ENCODE data around the gene CTSW.
A peak's percentile ranks its signal among the peaks of the same experiment; 100 is the strongest.

CTSW gene

DNA sequence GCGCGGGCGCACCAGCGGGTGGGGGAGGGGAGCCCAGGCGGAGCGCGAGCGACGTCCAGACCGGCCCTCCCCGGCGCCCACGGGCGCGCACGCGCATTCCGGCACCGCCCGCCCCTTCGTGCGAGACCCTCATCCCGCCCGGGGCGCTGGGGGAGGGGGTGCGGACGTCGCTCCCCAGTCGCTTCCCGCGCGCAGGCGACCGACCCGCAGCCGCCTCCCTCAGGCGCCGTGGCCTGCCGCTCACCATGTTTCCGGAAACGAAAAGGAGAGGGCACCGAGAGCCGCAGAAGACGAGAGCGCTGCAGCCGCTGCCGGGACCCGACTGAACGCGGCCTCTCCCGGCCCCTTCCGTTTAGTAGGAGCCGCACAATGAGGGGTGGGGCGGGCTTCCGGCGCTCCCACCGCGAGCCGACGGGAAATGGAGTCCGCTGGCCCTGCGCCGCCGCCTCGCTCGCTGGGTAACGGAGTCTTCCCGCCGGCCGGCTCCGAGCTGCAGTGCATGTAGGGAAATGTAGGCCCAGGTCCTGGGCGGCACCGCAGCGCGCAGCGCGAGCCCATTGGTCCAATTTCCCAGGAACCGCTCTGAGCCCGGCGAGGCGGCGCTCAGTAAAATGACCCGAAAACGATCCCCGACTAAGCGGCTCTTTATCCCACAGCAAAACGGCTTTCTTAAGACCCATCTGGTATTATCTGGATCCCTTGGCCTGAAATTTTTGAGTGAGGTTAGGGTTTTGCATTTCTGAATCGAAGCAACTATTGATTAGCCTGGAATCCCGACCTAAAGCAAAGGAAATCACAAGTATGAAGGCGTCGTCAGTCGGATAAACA lies 21.6 kb upstream of the CTSW start, which contains the start of gene CFL1 (continued):
- TF ChIP-seq, protein P1, sequence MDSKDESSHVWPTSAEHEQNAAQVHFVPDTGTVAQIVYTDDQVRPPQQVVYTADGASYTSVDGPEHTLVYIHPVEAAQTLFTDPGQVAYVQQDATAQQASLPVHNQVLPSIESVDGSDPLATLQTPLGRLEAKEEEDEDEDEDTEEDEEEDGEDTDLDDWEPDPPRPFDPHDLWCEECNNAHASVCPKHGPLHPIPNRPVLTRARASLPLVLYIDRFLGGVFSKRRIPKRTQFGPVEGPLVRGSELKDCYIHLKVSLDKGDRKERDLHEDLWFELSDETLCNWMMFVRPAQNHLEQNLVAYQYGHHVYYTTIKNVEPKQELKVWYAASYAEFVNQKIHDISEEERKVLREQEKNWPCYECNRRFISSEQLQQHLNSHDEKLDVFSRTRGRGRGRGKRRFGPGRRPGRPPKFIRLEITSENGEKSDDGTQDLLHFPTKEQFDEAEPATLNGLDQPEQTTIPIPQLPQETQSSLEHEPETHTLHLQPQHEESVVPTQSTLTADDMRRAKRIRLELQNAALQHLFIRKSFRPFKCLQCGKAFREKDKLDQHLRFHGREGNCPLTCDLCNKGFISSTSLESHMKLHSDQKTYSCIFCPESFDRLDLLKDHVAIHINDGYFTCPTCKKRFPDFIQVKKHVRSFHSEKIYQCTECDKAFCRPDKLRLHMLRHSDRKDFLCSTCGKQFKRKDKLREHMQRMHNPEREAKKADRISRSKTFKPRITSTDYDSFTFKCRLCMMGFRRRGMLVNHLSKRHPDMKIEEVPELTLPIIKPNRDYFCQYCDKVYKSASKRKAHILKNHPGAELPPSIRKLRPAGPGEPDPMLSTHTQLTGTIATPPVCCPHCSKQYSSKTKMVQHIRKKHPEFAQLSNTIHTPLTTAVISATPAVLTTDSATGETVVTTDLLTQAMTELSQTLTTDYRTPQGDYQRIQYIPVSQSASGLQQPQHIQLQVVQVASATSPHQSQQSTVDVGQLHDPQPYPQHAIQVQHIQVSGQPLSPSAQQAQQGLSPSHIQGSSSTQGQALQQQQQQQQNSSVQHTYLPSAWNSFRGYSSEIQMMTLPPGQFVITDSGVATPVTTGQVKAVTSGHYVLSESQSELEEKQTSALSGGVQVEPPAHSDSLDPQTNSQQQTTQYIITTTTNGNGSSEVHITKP (tag by site-specific recombination; IDR thresholded peaks at IDR 0.05): peak; percentile 79
- peak; percentile 32; the same call in 1 of the 2 replicates for TF ChIP-seq ZNF394 (tag by site-specific recombination; IDR thresholded peaks at IDR 0.05; ENCODE audit: borderline replicate concordance)
- TF ChIP-seq ZNF596 (tag by site-specific recombination; IDR thresholded peaks at IDR 0.05): no peak
- TF ChIP-seq ZEB2 (tag by site-specific recombination; IDR thresholded peaks at IDR 0.05): peak; percentile 68
- TF ChIP-seq SP7 (tag by site-specific recombination; IDR thresholded peaks at IDR 0.05): peak; percentile 38
- TF ChIP-seq ZNF529 (tag by site-specific recombination; IDR thresholded peaks at IDR 0.05; ENCODE audit: insufficient replicate concordance): no peak
- TF ChIP-seq, protein P2, sequence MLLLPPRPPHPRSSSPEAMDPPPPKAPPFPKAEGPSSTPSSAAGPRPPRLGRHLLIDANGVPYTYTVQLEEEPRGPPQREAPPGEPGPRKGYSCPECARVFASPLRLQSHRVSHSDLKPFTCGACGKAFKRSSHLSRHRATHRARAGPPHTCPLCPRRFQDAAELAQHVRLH (tag by site-specific recombination; IDR thresholded peaks at IDR 0.05): no peak
- no peak for TF ChIP-seq MEIS1 (CRISPR knock-in tag; IDR thresholded peaks at IDR 0.05; ENCODE audit: borderline replicate concordance)
- TF ChIP-seq, protein P3, sequence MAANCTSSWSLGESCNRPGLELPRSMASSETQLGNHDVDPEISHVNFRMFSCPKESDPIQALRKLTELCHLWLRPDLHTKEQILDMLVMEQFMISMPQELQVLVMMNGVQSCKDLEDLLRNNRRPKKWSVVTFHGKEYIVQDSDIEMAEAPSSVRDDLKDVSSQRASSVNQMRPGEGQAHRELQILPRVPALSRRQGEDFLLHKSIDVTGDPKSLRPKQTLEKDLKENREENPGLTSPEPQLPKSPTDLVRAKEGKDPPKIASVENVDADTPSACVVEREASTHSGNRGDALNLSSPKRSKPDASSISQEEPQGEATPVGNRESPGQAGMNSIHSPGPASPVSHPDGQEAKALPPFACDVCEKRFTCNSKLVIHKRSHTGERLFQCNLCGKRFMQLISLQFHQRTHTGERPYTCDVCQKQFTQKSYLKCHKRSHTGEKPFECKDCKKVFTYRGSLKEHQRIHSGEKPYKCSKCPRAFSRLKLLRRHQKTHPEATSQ (tag by site-specific recombination; IDR thresholded peaks at IDR 0.05): 0 out of 2 replicates have a peak, but pooled peaks have one; percentile 30
- peak; percentile 89 for TF ChIP-seq KLF10 (tag by site-specific recombination; IDR thresholded peaks at IDR 0.05)
- no peak for TF ChIP-seq FEZF1 (tag by site-specific recombination; IDR thresholded peaks at IDR 0.05)
- TF ChIP-seq, protein P4, sequence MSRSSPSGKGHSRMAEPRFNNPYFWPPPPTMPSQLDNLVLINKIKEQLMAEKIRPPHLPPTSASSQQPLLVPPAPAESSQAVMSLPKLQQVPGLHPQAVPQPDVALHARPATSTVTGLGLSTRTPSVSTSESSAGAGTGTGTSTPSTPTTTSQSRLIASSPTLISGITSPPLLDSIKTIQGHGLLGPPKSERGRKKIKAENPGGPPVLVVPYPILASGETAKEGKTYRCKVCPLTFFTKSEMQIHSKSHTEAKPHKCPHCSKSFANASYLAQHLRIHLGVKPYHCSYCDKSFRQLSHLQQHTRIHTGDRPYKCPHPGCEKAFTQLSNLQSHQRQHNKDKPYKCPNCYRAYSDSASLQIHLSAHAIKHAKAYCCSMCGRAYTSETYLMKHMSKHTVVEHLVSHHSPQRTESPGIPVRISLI (tag by site-specific recombination; IDR thresholded peaks at IDR 0.05): no peak
- no peak for TF ChIP-seq ZNF555 (tag by site-specific recombination; conservative IDR thresholded peaks at IDR 0.05)
- TF ChIP-seq ZNF473 (tag by site-specific recombination; IDR thresholded peaks at IDR 0.05): no peak
- TF ChIP-seq ZNF843 (tag by site-specific recombination; IDR thresholded peaks at IDR 0.05): peak; percentile 56; the same call in 1 of the 2 replicates
- TF ChIP-seq, protein P5, sequence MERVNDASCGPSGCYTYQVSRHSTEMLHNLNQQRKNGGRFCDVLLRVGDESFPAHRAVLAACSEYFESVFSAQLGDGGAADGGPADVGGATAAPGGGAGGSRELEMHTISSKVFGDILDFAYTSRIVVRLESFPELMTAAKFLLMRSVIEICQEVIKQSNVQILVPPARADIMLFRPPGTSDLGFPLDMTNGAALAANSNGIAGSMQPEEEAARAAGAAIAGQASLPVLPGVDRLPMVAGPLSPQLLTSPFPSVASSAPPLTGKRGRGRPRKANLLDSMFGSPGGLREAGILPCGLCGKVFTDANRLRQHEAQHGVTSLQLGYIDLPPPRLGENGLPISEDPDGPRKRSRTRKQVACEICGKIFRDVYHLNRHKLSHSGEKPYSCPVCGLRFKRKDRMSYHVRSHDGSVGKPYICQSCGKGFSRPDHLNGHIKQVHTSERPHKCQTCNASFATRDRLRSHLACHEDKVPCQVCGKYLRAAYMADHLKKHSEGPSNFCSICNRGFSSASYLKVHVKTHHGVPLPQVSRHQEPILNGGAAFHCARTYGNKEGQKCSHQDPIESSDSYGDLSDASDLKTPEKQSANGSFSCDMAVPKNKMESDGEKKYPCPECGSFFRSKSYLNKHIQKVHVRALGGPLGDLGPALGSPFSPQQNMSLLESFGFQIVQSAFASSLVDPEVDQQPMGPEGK (tag by site-specific recombination; IDR thresholded peaks at IDR 0.05): peak; percentile 79
- TF ChIP-seq SETDB1 (IDR thresholded peaks at IDR 0.05; ENCODE audit: insufficient read length, low read length): no peak
- peak; percentile 88 for TF ChIP-seq KLF16 (tag by site-specific recombination; IDR thresholded peaks at IDR 0.05)
- TF ChIP-seq, protein P6, sequence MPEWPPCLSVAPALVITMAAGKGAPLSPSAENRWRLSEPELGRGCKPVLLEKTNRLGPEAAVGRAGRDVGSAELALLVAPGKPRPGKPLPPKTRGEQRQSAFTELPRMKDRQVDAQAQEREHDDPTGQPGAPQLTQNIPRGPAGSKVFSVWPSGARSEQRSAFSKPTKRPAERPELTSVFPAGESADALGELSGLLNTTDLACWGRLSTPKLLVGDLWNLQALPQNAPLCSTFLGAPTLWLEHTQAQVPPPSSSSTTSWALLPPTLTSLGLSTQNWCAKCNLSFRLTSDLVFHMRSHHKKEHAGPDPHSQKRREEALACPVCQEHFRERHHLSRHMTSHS (tag by site-specific recombination; IDR thresholded peaks at IDR 0.05): no peak
- no peak for TF ChIP-seq ZNF510 (tag by site-specific recombination; IDR thresholded peaks at IDR 0.05; ENCODE audit: insufficient replicate concordance)
- TF ChIP-seq ZBTB1 (tag by site-specific recombination; IDR thresholded peaks at IDR 0.05): no peak
- TF ChIP-seq TRIM28 (IDR thresholded peaks at IDR 0.05; ENCODE audit: borderline replicate concordance, low read length): no peak
- TF ChIP-seq, protein P7, sequence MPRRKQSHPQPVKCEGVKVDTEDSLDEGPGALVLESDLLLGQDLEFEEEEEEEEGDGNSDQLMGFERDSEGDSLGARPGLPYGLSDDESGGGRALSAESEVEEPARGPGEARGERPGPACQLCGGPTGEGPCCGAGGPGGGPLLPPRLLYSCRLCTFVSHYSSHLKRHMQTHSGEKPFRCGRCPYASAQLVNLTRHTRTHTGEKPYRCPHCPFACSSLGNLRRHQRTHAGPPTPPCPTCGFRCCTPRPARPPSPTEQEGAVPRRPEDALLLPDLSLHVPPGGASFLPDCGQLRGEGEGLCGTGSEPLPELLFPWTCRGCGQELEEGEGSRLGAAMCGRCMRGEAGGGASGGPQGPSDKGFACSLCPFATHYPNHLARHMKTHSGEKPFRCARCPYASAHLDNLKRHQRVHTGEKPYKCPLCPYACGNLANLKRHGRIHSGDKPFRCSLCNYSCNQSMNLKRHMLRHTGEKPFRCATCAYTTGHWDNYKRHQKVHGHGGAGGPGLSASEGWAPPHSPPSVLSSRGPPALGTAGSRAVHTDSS (tag by site-specific recombination; IDR thresholded peaks at IDR 0.05): peak; percentile 45; the same call in 1 of the 2 replicates
- TF ChIP-seq KLF9 (tag by site-specific recombination; IDR thresholded peaks at IDR 0.05; ENCODE audit: low read depth): peak; percentile 76
- TF ChIP-seq, protein P8, sequence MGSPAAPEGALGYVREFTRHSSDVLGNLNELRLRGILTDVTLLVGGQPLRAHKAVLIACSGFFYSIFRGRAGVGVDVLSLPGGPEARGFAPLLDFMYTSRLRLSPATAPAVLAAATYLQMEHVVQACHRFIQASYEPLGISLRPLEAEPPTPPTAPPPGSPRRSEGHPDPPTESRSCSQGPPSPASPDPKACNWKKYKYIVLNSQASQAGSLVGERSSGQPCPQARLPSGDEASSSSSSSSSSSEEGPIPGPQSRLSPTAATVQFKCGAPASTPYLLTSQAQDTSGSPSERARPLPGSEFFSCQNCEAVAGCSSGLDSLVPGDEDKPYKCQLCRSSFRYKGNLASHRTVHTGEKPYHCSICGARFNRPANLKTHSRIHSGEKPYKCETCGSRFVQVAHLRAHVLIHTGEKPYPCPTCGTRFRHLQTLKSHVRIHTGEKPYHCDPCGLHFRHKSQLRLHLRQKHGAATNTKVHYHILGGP (tag by site-specific recombination; IDR thresholded peaks at IDR 0.05): no peak
- TF ChIP-seq OVOL3 (tag by site-specific recombination; IDR thresholded peaks at IDR 0.05): no peak
- TF ChIP-seq ZNF223 (tag by site-specific recombination; IDR thresholded peaks at IDR 0.05): no peak

Measured in HEK293 (cell line).